Vagina (tissue), 2 donors: ENCODE results near the gene ZNF718.

Experiments
- POLR2A ChIP-seq, 2 donors: fragments of 450-650 bp; IDR thresholded peaks; one replicate each; pipeline ENCODE4 v1.6.1; 2017; ENCODE audit warnings: antibody characterized with exemption in 2 of 2, mild to moderate bottlenecking in 2 of 2, moderate library complexity in 2 of 2
- POLR2AphosphoS5 ChIP-seq, 2 donors: sonication (generic); formaldehyde crosslinking; IDR thresholded peaks; one replicate each; pipeline ENCODE4 v1.9.0; 2017; ENCODE audit warnings: antibody characterized with exemption in 2 of 2, mild to moderate bottlenecking in 2 of 2, low read depth in 1 of 2; ENCODE audit not compliant: insufficient read depth in 1 of 2
- TF ChIP-seq, protein P1 (sequence below), 3 experiments: fragments of 450-650 bp in 2 of 3; fragments of 200-600 bp in 1 of 3; sonication (generic) in 1 of 3; IDR thresholded peaks; one replicate each; pipeline ENCODE4 v1.5.1; 2017 to 2019; ENCODE audit warnings: antibody characterized with exemption in 3 of 3, mild to moderate bottlenecking in 2 of 3, moderate library complexity in 2 of 3

DNA sequence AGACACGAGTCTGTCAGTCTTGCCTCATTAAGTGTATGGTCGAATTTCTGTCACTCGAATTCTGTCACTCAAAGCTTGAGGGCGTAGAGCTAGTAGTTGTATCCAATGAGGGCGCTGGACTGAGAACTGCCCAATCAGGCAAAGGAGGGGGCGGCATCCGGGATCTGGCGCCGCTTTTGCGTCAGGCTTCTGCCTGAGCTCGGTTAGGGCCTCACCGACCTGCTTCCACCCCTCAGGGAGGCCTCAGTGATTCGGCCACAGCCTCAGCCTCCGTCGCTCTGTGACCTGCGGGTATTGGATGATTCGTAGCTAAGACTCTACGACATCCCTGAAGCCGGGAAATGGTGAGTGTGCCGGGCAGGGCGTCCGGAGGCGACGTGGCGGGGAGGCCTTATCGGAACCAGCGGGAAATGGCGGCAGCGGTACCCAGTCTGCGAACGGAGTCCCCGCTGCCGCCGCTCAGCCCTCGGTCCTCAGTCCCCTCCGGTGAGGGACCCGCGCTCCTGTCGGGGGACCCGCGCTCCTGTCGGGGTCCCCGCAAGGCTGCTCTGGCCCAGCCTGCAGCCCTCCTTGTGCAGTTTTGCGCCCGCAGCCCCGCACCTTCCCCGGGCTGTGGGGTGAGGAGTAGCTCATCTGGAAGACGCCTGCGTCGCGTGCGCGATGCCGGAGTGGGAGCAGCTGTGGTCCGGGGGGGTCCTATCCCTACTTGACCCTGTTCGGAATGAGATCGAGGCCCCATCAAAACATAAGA lies 88.3 kb downstream of the ZNF718 start:
- TF ChIP-seq POLR2AphosphoS5 (IDR thresholded peaks at IDR 0.05; ENCODE audit: insufficient read depth in 1 of 2, low read depth in 1 of 2), result peak; percentile 61 to 78
- TF ChIP-seq, protein P1, sequence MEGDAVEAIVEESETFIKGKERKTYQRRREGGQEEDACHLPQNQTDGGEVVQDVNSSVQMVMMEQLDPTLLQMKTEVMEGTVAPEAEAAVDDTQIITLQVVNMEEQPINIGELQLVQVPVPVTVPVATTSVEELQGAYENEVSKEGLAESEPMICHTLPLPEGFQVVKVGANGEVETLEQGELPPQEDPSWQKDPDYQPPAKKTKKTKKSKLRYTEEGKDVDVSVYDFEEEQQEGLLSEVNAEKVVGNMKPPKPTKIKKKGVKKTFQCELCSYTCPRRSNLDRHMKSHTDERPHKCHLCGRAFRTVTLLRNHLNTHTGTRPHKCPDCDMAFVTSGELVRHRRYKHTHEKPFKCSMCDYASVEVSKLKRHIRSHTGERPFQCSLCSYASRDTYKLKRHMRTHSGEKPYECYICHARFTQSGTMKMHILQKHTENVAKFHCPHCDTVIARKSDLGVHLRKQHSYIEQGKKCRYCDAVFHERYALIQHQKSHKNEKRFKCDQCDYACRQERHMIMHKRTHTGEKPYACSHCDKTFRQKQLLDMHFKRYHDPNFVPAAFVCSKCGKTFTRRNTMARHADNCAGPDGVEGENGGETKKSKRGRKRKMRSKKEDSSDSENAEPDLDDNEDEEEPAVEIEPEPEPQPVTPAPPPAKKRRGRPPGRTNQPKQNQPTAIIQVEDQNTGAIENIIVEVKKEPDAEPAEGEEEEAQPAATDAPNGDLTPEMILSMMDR (IDR thresholded peaks at IDR 0.05), result no peak
- TF ChIP-seq POLR2A (IDR thresholded peaks at IDR 0.05), result peak in 1 of 2 donors; percentile 32
